HFF-Myc (cell line): ENCODE measurements around the gene RIN2.
"Not testable (repeated sequence)": the region's sequence is repeated elsewhere in the genome, so short reads cannot be mapped to it uniquely, and the experiment has no call there.

Source experiments
- DNase-seq: peaks from one replicate; pipeline ENCODE4 v3.0.0-alpha.2; 2011; ENCODE audit warnings: low read depth; ENCODE audit errors: extremely low read depth
- H3K4me3 ChIP-seq: replicated peaks from 2 replicates; pipeline ENCODE4 v1.5.1; 2011; ENCODE audit warnings: low read depth, mild to moderate bottlenecking, control low read depth, low read length
- CTCF ChIP-seq: IDR thresholded peaks from 2 replicates; pipeline ENCODE4 v1.5.1; 2012; ENCODE audit warnings: mild to moderate bottlenecking, low read depth, low read length, control low read depth; ENCODE audit errors: missing control alignments

Gene RIN2

DNA sequence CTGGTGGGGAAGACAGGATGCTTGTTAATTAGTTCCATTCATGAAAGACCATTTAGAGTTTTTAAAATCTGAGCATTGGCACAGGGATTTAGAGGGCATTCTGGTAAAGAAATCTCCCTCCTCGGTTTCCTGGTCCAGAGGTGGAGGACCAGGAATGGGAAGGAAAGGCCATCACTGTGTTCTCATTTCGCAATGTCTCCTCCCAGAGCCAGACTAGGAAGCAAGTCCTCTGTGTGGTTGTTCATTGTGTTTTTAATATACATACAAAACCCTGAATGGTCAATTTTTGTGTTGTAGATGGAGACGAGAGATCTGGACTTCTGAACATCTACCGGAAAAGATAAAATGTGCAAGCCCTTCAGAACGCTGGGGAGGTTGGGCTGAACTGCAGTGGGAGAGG, 41.3 kb downstream of the RIN2 start:
- H3K4me3 ChIP-seq = no peak overlapping the region
- DNase-seq = no peak
- TF ChIP-seq CTCF = no peak

DNA sequence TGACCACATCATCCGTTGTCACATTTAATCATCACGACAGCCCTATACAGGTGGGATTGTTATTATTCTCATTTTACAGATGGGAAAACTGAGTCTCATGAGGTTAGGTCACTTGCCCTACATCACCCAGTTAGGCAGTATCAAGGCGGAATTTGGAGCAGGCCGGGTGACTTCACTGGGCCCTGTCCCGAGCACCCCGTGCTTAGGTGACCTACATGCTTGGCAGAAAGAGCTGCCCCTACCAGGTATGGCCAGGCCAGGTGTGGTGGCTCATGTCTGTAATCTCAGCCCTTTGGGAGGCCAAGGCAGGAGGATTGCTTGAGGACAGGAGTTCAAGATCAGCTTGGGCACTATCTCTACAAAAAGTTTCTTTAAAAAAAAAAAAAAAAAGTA, 44.0 kb downstream of the RIN2 start:
- TF ChIP-seq CTCF = no peak
- no peak for DNase-seq
- no peak overlapping the region for H3K4me3 ChIP-seq

DNA sequence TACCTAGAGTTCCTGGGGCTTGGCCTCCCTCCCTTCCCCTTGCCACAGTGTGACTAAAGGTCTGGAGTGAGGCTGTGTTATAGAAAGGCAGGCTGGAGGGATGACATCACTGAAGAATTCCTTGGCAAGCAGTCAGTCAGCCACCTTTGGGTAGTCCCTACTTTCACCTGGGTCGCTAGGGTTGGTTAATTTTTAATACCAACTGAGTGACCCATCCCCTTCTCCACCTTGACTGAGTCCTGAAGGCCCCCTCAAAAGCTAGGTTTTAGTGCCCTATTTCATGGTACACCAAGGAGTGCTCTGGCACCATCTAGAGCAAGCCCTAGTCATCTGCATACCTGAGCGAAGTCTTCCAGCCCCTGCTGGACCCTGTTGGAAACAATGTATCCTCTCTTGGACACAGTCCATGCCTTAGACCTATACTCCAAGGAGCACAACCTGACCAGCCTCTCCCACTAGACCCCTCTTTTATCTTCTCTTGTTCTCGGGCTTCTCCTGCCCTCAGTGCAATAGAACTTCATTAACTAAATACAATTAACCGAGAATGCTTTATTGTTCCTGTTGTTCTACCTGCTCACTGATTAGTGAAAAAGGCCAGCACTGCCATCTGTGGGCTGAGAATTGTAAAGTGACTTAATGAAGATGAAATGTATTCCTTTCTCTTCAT, 44.6 kb downstream of the RIN2 start:
- TF ChIP-seq CTCF = no peak
- DNase-seq = no peak
- no peak overlapping the region for H3K4me3 ChIP-seq

GRCh38 chr20:19806276-19806675, 48.2 kb downstream of the RIN2 start:
- not testable (repeated sequence) for DNase-seq, H3K4me3 ChIP-seq

GRCh38 chr20:19806806-19807190, 48.7 kb downstream of the RIN2 start:
- no peak for DNase-seq
- TF ChIP-seq CTCF = no peak
- H3K4me3 ChIP-seq = no peak overlapping the region

- no peak for DNase-seq
- TF ChIP-seq CTCF = no peak
- no peak overlapping the region for H3K4me3 ChIP-seq
These were observed 49.3 kb downstream of the RIN2 start for GRCh38 chr20:19807191-19807945.
